ENCODE results near the gene TRIM44.
"Not testable (repeated sequence)": the region's sequence is repeated elsewhere in the genome, so short reads cannot be mapped to it uniquely, and the experiment has no call there.

TRIM44 gene

DNA sequence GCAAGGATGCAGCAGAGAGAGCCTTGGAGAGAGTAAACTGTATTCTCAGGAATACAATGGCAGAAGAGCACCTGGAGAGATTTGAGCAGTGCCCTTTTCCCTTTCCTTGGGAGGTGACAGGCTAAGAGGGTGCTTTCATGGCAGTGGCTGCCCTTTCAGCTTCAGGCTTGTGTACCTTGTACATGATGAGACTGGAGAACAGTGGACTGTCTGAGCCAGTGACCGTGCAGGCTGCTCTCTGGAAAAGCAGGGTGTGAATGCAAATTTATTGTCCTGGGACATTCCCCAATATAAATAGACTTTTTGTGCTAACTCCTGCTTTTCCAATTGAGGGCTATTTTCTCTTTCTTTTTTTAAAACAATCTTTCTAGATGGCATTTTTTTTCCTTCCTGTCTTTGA lies 99.3 kb downstream of the TRIM44 start:
- H3K36me3 Mint-ChIP-seq (ENCODE audit: low read depth), result peaks cover 50% of the 10 kb centered on the region
- H3K4me1 Mint-ChIP-seq (ENCODE audit: low read depth), result peaks cover 33% of the 10 kb centered on the region
- no peaks in the 10 kb centered on the region for H3K27me3 Mint-ChIP-seq
- H3K9me3 Mint-ChIP-seq, result no peaks in the 10 kb centered on the region
- H3K4me3 Mint-ChIP-seq, result no peak overlapping the region
- no peak overlapping the region for H3K27ac Mint-ChIP-seq

DNA sequence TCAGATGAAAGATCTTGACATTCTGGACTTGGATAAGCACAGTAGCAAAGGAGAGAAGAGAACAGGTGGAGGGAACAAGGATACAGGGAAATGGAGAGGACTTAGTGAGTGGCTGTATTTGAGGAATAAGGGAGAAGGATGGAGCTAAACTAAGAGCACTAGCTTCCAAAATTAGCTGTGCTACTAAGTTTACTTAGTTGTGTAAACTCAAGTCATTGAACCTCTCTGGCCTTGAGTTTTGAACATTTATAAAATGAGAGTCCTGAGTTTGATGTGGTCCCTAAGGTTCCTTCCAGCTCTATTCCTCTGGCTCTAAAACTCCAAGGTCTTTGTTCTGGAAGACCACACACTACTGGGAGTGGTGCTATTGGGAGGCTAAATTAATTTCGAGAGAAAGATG lies 100.7 kb downstream of the TRIM44 start:
- H3K36me3 Mint-ChIP-seq (ENCODE audit: low read depth), result peaks cover 52% of the 10 kb centered on the region
- no peaks in the 10 kb centered on the region for H3K27me3 Mint-ChIP-seq
- H3K4me1 Mint-ChIP-seq (ENCODE audit: low read depth), result peaks cover 33% of the 10 kb centered on the region
- H3K27ac Mint-ChIP-seq, result no peak overlapping the region
- H3K9me3 Mint-ChIP-seq, result no peaks in the 10 kb centered on the region
- no peak overlapping the region for H3K4me3 Mint-ChIP-seq

DNA sequence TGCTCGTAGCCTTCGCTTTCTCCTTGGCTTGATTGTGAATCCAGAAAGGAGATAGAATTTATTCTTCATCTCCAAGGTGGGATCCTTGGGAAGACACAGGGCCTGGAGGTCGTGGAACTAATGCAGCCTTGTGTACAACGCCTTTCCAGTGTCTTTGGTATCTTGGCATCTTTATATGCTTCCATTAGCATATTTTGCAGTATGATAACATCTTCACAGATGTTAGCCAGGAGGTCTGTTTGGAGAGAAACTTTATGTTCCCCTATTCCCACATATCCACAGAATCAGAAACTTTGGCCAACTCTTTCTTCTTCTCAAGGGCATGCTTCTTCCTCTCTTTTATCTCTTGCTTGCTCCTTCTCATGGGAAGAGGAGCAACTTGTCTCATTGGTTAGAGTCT lies 101.2 kb downstream of the TRIM44 start:
- Mint-ChIP-seq H3K4me3 (no peak overlapping the region), H3K4me1 (ENCODE audit: low read depth) (peaks cover 32% of the 10 kb centered on the region), H3K27ac (no peak overlapping the region), H3K9me3 (no peaks in the 10 kb centered on the region), H3K36me3 (ENCODE audit: low read depth) (peaks cover 55% of the 10 kb centered on the region), H3K27me3 (no peaks in the 10 kb centered on the region)

DNA sequence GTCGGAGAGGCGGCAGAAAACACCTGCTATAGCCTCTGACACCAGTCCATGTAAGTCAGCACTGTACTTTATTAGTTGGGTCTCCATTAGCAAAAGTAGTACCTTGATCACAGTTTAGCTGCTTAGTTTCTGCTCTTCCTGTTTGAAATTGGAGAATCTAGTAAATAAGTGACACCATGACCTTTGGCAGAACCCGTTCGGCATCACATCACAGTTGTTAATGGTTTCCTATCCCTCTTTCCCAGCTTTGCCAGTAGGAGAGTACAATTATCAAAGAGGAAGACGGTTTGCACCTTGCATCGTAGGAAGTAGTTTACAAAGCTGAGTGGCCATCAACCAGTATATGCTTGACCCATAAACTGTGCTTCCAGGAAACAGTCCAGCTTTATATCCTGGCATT lies 101.8 kb downstream of the TRIM44 start:
- no peak overlapping the region for H3K27ac Mint-ChIP-seq
- no peaks in the 10 kb centered on the region for H3K9me3 Mint-ChIP-seq
- peaks cover 26% of the 10 kb centered on the region for H3K4me1 Mint-ChIP-seq (ENCODE audit: low read depth)
- no peak overlapping the region for H3K4me3 Mint-ChIP-seq
- no peaks in the 10 kb centered on the region for H3K27me3 Mint-ChIP-seq
- H3K36me3 Mint-ChIP-seq (ENCODE audit: low read depth), result peaks cover 56% of the 10 kb centered on the region

DNA sequence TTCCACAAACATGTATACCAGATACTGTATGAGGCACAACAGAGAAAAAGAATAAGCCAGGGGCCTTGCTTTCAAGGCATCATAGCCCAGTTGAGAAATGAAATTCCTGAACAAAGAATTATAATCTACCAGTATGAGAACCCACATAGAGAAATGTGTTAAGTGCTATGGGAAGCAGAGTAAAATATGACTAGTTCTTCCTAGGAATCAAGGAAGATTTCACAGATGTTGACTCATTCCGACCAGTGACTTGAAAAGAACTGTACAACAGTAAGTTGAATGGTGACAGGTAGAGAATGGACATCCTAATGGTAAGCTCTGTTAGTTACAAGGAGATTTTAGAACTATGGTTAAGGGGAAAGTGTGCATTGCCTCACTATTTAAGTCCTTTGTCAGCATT lies 102.6 kb downstream of the TRIM44 start:
- Mint-ChIP-seq H3K4me3 (no peak overlapping the region), H3K27ac (no peak overlapping the region), H3K4me1 (ENCODE audit: low read depth) (peaks cover 22% of the 10 kb centered on the region), H3K36me3 (ENCODE audit: low read depth) (peaks cover 56% of the 10 kb centered on the region), H3K9me3 (no peaks in the 10 kb centered on the region), H3K27me3 (no peaks in the 10 kb centered on the region)

DNA sequence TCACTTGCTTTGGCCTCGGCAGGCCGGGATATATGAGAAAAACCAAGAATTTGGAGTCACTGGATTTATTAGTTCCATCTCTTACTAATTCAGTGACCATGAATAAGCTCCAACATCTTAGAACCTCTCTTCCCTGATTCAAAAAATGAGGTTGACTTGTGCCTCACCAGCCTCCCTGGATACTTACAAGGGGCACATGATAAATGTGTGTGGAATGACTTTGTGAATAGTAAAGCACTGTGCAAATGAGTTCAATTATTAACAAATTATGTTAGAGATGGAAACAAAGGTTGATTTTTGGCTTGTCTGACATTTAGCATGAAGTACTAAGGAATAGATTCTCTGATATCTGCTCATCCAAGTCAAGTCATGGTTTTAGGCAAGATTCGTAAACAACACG lies 104.1 kb downstream of the TRIM44 start:
- no peaks in the 10 kb centered on the region for H3K27me3 Mint-ChIP-seq
- H3K4me1 Mint-ChIP-seq (ENCODE audit: low read depth), result peaks cover 15% of the 10 kb centered on the region
- H3K9me3 Mint-ChIP-seq, result peaks cover 4% of the 10 kb centered on the region

DNA sequence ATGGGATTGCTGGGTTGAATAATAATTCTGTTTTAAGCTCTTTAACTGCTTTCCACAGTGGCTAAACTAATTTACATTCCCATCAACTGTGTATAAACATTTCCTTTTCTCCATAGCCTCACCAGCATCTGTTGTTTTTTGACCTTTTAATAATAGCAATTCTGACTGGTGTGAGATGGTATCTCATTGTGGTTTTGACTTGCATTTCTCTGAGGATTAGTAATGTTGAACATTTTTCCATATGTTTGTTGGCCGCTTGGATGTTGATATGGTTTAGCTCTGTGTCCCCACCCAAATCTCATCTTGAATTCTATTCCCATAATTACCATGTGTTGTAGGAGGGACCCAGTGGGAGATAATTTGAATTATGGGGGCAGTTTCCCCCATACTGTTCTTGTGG lies 107.8 kb downstream of the TRIM44 start:
- H3K27ac Mint-ChIP-seq; H3K4me3 Mint-ChIP-seq; H3K4me1 Mint-ChIP-seq (ENCODE audit: low read depth); H3K27me3 Mint-ChIP-seq: not testable (repeated sequence)
- Mint-ChIP-seq H3K36me3 (ENCODE audit: low read depth) (peaks cover 71% of the 10 kb centered on the region), H3K9me3 (peaks cover 18% of the 10 kb centered on the region)

More for the DNA sequence above, 104.1 kb downstream of the TRIM44 start:
- Mint-ChIP-seq H3K27ac (no peak overlapping the region), H3K4me3 (no peak overlapping the region), H3K36me3 (ENCODE audit: low read depth) (peaks cover 63% of the 10 kb centered on the region)

DNA sequence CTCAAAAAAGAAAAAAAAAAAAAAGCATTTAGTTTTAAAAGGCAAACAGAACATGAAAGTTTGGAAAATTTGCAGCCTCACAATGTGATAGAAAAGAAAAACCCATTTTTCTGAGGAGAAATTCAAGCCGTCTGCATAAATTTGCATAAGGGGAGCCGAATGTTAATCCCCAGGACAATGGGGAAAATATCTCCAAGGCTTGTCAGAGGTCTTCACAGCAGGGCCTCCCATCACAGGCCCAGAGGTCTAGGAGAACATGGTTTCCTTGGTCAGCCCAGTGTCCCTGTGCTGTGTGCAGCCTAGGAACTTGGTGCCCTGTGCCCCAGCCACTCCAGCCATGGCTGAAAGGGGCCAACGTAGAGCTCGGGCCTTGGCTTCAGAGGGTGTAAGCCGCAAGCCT lies 109.1 kb downstream of the TRIM44 start:
- Mint-ChIP-seq H3K4me3 (no peak overlapping the region), H3K9me3 (peaks cover 22% of the 10 kb centered on the region), H3K27ac (no peak overlapping the region), H3K36me3 (ENCODE audit: low read depth) (peaks cover 67% of the 10 kb centered on the region), H3K27me3 (no peaks in the 10 kb centered on the region), H3K4me1 (ENCODE audit: low read depth) (peaks cover 4% of the 10 kb centered on the region)

DNA sequence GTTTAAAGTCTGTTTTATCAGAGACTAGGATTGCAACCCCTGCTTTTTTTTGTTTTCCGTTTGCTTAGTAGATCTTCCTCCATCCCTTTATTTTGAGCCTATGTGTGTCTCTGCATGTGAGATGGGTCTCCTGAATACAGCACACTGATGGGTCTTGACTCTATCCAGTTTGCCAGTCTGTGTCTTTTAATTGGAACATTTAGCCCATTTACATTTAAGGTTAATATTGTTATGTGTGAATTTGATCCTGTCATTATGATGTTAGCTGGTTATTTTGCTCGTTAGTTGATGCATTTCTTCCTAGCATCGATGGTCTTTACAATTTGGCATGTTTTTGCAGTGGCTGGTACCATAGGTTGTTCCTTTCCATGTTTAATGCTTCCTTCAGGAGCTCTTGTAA lies 114.7 kb downstream of the TRIM44 start:
- peaks cover 42% of the 10 kb centered on the region for H3K36me3 Mint-ChIP-seq (ENCODE audit: low read depth)
- H3K27ac Mint-ChIP-seq, H3K4me3 Mint-ChIP-seq, H3K27me3 Mint-ChIP-seq: not testable (repeated sequence)
- H3K4me1 Mint-ChIP-seq (ENCODE audit: low read depth), result peaks cover 10% of the 10 kb centered on the region
- peaks cover 32% of the 10 kb centered on the region for H3K9me3 Mint-ChIP-seq

DNA sequence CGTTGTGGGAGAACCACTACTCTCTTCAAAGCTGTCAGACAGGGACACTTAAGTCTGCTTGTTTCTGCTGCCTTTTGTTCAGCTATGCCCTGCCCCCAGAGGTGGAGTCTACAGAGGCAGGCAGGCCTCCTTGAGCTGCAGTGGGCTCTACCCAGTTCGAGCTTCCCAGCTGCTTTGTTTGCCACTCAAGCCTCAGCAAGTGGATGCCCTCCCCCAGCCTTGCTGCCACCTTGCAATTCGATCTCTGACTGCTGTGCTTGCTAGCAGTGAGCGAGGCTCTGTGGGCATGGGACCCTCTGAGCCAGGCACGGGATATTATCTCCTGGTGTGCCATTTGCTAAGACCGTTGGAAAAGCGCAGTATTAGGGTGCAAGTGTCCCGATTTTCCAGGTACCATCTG lies 116.4 kb downstream of the TRIM44 start:
- H3K4me3 Mint-ChIP-seq, result not testable (repeated sequence)

DNA sequence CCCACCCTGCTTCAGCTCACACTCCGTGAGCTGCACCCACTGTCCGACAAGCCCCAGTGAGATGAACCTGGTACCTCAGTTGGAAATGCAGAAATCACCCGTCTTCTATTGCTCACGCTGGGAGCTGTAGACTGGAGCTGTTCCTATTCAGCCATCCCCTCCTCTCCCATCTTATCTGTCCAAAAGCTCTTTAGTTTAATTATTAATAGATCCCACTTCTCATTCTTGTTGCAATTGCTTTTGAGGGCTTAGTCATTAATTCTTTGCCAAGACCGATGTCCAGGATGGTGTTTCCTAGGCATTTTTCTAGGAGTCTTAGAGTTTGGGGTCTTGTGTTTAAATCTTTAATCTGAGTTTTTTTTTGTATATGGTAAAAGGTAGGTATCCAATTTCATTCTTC lies 116.8 kb downstream of the TRIM44 start:
- Mint-ChIP-seq H3K27me3 (no peaks in the 10 kb centered on the region), H3K4me1 (ENCODE audit: low read depth) (peaks cover 26% of the 10 kb centered on the region), H3K27ac (no peak overlapping the region), H3K4me3 (no peak overlapping the region), H3K36me3 (ENCODE audit: low read depth) (peaks cover 25% of the 10 kb centered on the region), H3K9me3 (peaks cover 19% of the 10 kb centered on the region)

More for the DNA sequence above, 116.4 kb downstream of the TRIM44 start:
- H3K27ac Mint-ChIP-seq, H3K27me3 Mint-ChIP-seq: not testable (repeated sequence)
- Mint-ChIP-seq H3K36me3 (ENCODE audit: low read depth) (peaks cover 30% of the 10 kb centered on the region), H3K4me1 (ENCODE audit: low read depth) (peaks cover 21% of the 10 kb centered on the region), H3K9me3 (peaks cover 22% of the 10 kb centered on the region)

DNA sequence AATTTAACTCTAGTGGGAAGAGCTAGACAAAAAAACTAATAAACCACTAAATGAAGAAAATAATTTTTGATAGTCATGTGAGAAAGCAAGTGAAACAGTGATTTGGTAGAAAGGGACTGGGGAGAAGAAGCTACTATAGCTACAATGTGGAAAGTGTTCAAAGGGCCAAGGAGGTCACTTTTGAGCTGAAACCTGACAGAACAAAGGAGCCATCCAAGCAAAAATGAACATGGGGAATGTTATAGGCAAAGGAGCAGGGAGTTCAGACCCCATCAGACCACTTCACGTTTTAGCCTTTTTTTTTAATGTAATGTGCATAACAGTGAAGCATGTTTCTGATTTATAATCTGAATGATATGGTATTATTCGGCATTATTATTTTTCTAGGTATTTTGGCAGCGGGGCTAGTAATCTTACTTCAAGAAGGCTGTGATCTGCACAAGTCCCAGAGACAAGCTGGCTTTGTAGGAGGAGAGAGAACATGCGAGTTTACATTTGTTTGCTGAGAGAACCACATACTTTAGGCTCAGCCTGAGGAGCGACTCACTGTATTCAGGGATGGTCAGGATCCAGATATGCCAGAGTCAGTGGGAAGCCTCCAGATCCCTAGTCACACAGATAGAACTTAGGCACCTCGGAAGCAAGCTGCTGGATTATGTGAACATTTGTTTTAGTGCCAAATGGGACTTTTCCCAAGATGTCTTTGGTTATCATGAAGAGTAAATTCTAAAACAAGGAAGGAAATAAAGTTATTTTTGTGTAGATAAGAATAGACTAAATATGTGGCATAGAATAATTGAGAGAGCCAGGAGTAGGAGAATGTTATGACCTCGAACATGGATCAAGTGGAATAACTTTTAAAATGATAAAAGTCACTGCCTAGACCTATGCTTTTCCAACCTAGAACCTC lies 118.6 kb downstream of the TRIM44 start:
- H3K27me3 Mint-ChIP-seq, result no peaks in the 10 kb centered on the region
- H3K36me3 Mint-ChIP-seq (ENCODE audit: low read depth), result peaks cover 18% of the 10 kb centered on the region
- no peak overlapping the region for H3K27ac Mint-ChIP-seq
- peaks cover 18% of the 10 kb centered on the region for H3K9me3 Mint-ChIP-seq
- no peak overlapping the region for H3K4me3 Mint-ChIP-seq
- peaks cover 41% of the 10 kb centered on the region for H3K4me1 Mint-ChIP-seq (ENCODE audit: low read depth)

DNA sequence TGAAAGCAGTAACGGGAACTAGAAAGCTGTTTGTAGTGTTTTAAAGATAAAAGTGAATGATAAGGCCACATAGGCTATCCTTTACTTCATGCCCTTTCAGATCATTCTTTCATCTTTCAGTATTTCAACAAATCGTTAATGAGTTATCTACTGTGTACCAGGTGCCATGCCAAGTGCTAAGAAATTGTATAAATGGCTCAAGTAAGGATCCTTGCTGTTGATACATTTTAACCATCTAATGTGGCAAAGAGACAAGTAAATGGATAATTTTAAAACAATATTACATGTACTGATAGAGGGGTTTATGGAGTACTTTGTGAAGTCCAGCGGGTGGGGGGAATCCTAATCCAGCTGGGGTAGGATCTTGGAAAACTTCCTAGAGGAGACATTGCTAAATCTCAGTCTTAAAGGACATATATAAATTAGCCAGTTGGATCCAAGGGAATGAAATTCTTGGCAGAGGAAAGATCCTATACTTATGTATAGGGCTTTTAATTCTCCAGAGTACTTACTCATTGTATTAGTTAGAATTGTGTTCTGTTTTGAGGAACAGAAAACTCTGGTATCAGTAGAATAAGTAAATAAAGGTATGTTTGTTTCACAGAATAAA lies 119.4 kb downstream of the TRIM44 start:
- Mint-ChIP-seq H3K36me3 (ENCODE audit: low read depth) (peaks cover 15% of the 10 kb centered on the region), H3K9me3 (peaks cover 14% of the 10 kb centered on the region)

DNA sequence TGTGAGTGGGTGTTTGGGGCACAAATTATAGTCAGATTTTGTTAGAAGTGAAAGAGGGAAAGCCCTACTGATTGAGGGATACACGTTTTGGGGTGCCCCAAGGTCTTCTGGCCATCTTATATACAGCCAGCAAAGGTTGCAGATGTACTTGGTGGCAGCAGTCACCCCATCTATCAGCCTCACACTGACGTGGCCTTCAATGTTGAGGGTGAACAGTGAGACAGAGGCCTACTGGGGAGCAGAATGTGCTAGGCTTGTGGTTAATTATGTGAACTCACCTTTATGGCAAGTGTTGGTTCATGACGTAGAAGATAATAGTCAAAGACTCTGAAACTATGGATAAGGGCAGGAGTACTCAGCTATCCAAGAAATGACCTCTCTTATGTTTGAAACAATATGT lies 121.2 kb downstream of the TRIM44 start:
- peaks cover 5% of the 10 kb centered on the region for H3K36me3 Mint-ChIP-seq (ENCODE audit: low read depth)
- no peak overlapping the region for H3K27ac Mint-ChIP-seq
- H3K27me3 Mint-ChIP-seq, result no peaks in the 10 kb centered on the region
- H3K4me1 Mint-ChIP-seq (ENCODE audit: low read depth), result peaks cover 44% of the 10 kb centered on the region
- no peak overlapping the region for H3K4me3 Mint-ChIP-seq
- peaks cover 4% of the 10 kb centered on the region for H3K9me3 Mint-ChIP-seq

More for the DNA sequence above, 119.4 kb downstream of the TRIM44 start:
- no peaks in the 10 kb centered on the region for H3K27me3 Mint-ChIP-seq
- H3K4me1 Mint-ChIP-seq (ENCODE audit: low read depth), result peaks cover 49% of the 10 kb centered on the region
- no peak overlapping the region for H3K27ac Mint-ChIP-seq
- H3K4me3 Mint-ChIP-seq, result no peak overlapping the region

DNA sequence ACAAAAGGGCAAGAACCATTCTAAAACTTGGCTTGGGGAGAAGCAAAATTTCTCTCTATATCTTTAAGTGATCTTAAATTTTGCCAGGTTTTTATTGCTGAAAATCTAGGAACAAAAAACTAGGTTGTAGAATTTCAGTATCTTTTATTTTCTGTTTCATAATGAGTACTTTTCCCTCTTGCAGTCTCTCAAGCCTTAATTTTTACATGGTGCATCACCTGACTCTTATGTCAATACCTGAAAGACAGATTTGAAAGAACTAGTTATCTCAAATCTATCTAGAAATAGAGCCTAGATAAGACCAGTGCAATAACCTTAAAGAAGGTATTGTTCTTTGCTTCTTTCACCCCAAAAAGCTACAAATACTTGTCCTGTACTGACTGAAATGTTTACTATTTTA lies 122.1 kb downstream of the TRIM44 start:
- H3K4me1 Mint-ChIP-seq (ENCODE audit: low read depth), result peaks cover 48% of the 10 kb centered on the region

More for the DNA sequence above, 122.1 kb downstream of the TRIM44 start:
- H3K9me3 Mint-ChIP-seq, result no peaks in the 10 kb centered on the region
- H3K27ac Mint-ChIP-seq, result no peak overlapping the region
- H3K27me3 Mint-ChIP-seq, result no peaks in the 10 kb centered on the region
- H3K36me3 Mint-ChIP-seq (ENCODE audit: low read depth), result peaks cover 5% of the 10 kb centered on the region
- H3K4me3 Mint-ChIP-seq, result no peak overlapping the region
